ENCODE data around the gene NUP42. TPM values are rescaled to one million over a fixed set of nuclear protein-coding genes. Genes with fewer than 3 reads are reported as not detected.
A peak's percentile ranks its signal among the peaks of the same experiment; 100 is the strongest.

Gene NUP42
- total and polyA plus RNA-seq, 9 of the 15 experiments (the other 6 are each of a cell fraction or from before 2014, with no cell fraction given) = 41.8 to 86.4 (median 71.2) TPM

GRCh38 chr7:23183279-23184012 lies 1.6 kb downstream of the NUP42 start (continued):
- TF ChIP-seq TOE1 (IDR thresholded peaks at IDR 0.05; ENCODE audit: borderline replicate concordance) = 0 out of 2 replicates have a peak, but pooled peaks have one; percentile 74
- TF ChIP-seq TOE1 (CRISPR knock-in tag; IDR thresholded peaks at IDR 0.05; ENCODE audit: borderline replicate concordance, low read depth) = no peak
- no peak for TF ChIP-seq BRF2 (IDR thresholded peaks at IDR 0.05; ENCODE audit: borderline replicate concordance, insufficient read depth, insufficient read length)
- TF ChIP-seq GABPB1 (CRISPR knock-in tag; IDR thresholded peaks at IDR 0.05) = no peak
- no peak for TF ChIP-seq GABPB2 (CRISPR knock-in tag; conservative IDR thresholded peaks at IDR 0.05)
- no peak for TF ChIP-seq PPARD (CRISPR knock-in tag; IDR thresholded peaks at IDR 0.05)
- TF ChIP-seq HDAC1 (IDR thresholded peaks at IDR 0.05) = 0 out of 4 replicates have a peak, but pooled peaks of 1 of the 2 experiments have one; percentile 34
- TF ChIP-seq L3MBTL2 (IDR thresholded peaks at IDR 0.05) = 0 out of 2 replicates have a peak, but pooled peaks have one; percentile 27
- no peak for TF ChIP-seq ESRRA (IDR thresholded peaks at IDR 0.05; ENCODE audit: borderline replicate concordance, low read depth)
- TF ChIP-seq NR2C2 (CRISPR knock-in tag; IDR thresholded peaks at IDR 0.05) = no peak
- peak; percentile 60 for TF ChIP-seq NR2C2 (tag; IDR thresholded peaks at IDR 0.05)
- no peak for TF ChIP-seq MEIS2 (IDR thresholded peaks at IDR 0.05; ENCODE audit: partially characterized antibody)
- TF ChIP-seq SMAD4 (CRISPR knock-in tag; conservative IDR thresholded peaks at IDR 0.05) = no peak
- TF ChIP-seq ZNF174 (CRISPR knock-in tag; IDR thresholded peaks at IDR 0.05) = no peak
- TF ChIP-seq ZNF224 (CRISPR knock-in tag; IDR thresholded peaks at IDR 0.05) = no peak
- no peak for TF ChIP-seq MAFK (IDR thresholded peaks at IDR 0.05; ENCODE audit: low read length)
- no peak for TF ChIP-seq ELF4 (CRISPR knock-in tag; IDR thresholded peaks at IDR 0.05)
- TF ChIP-seq CHCHD3 (CRISPR knock-in tag; IDR thresholded peaks at IDR 0.05) = no peak
- TF ChIP-seq BCOR (IDR thresholded peaks at IDR 0.05) = peak; percentile 51; the same call in 1 of the 2 replicates
- TF ChIP-seq MNT (conservative IDR thresholded peaks at IDR 0.05) = 0 out of 4 replicates have a peak, but pooled peaks of 1 of the 2 experiments have one; percentile 15
- TF ChIP-seq ZNF586 (CRISPR knock-in tag; conservative IDR thresholded peaks at IDR 0.05) = no peak
- TF ChIP-seq RB1 (IDR thresholded peaks at IDR 0.05; ENCODE audit: low read depth) = peak; percentile 5; the same call in 1 of the 2 replicates
- TF ChIP-seq TFAM (CRISPR knock-in tag; conservative IDR thresholded peaks at IDR 0.05) = no peak
- TF ChIP-seq MTA3 (IDR thresholded peaks at IDR 0.05; ENCODE audit: borderline replicate concordance) = peak; percentile 20; the same call in 1 of the 2 replicates
